Neural crest cell (in vitro differentiated cells): ENCODE data around the gene BTNL3. TPM values are rescaled to one million over a fixed set of nuclear protein-coding genes. Genes with fewer than 3 reads are reported as not detected.

Source experiments
- DNase-seq: peaks from one replicate; pipeline ENCODE4 v3.0.0; 2021; ENCODE audit warnings: low read depth, mixed read lengths, low spot score
- H3K27ac Mint-ChIP-seq: one replicate; pipeline ENCODE4 v1.8.0; 2021; ENCODE audit warnings: mild to moderate bottlenecking, mixed read lengths; ENCODE audit not compliant: unreplicated experiment
- H3K27me3 Mint-ChIP-seq: 2 replicates; pipeline ENCODE4 v1.8.0; 2021; ENCODE audit warnings: low read depth, mild to moderate bottlenecking, mixed read lengths
- H3K36me3 Mint-ChIP-seq: 2 replicates; pipeline ENCODE4 v1.8.0; 2021; ENCODE audit warnings: low read depth, mild to moderate bottlenecking, mixed read lengths
- H3K4me1 Mint-ChIP-seq: 2 replicates; pipeline ENCODE4 v1.8.0; 2021; ENCODE audit warnings: mixed read lengths
- H3K4me3 Mint-ChIP-seq: one replicate; pipeline ENCODE4 v1.8.0; 2021; ENCODE audit warnings: mild to moderate bottlenecking, mixed read lengths
- H3K9me3 Mint-ChIP-seq: 2 replicates; pipeline ENCODE4 v1.8.0; 2021; ENCODE audit warnings: mixed read lengths
- CTCF ChIP-seq: fragments of 200-600 bp; sonication (generic); conservative IDR thresholded peaks from 2 replicates; pipeline ENCODE4 v1.5.0; 2021; ENCODE audit warnings: antibody characterized with exemption, mild to moderate bottlenecking
- total RNA-seq: library from RNA; stranded (reverse); gene quantifications from 2 replicates; pipeline ENCODE4 v1.2.1, GENCODE V29; 2021

Gene BTNL3
- total RNA-seq, 1 donor from 2014 or later = not detected

GRCh38 chr5:180977852-180978251, 10.8 kb upstream of the BTNL3 start:
- H3K4me3 Mint-ChIP-seq = no peak overlapping the region
- H3K9me3 Mint-ChIP-seq = no peaks in the 10 kb centered on the region
- H3K4me1 Mint-ChIP-seq = no peaks in the 10 kb centered on the region
- DNase-seq = no peak
- no peak for TF ChIP-seq CTCF
- H3K27ac Mint-ChIP-seq = no peak overlapping the region
- no peaks in the 10 kb centered on the region for H3K36me3 Mint-ChIP-seq
- no peaks in the 10 kb centered on the region for H3K27me3 Mint-ChIP-seq

DNA sequence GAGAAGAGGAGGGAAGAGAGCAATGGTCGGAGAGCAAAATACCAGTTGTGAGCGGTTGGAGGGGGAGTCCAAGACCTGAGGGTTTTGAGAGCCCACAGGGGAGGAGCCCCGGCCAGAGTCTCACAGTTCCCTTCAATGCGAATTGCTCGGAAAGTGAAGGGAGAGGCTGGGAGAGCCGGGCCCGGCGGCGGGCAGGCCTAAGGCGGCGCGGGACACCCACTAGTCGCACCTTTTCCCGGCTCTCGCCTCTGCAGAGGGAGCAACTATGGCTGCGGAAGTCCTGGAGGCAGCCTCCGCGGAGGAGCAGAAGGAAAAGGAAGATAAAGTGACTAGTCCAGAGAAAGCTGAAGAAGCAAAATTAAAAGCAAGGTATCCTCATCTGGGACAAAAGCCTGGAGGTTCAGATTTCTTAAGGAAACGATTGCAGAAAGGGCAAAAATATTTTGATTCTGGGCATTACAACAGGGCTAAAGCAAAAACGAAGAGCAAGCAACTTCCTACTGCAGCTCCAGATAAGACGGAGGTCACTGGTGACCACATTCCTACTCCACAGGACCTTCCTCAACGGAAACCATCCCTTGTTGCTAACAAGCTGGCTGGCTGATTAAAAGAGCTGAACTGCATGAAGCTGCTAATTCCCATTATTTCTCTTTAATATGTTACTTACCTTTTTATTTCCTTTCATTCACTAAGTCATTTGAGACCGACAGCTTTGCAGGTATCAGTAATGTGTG, 6.5 kb upstream of the BTNL3 start:
- Mint-ChIP-seq H3K4me1 (no peaks in the 10 kb centered on the region), H3K36me3 (no peaks in the 10 kb centered on the region), H3K4me3 (no peak overlapping the region), H3K27ac (no peak overlapping the region), H3K27me3 (peaks cover 3% of the 10 kb centered on the region), H3K9me3 (no peaks in the 10 kb centered on the region)
- DNase-seq = no peak
- no peak for TF ChIP-seq CTCF

- no peaks in the 10 kb centered on the region for H3K9me3 Mint-ChIP-seq
- H3K4me1 Mint-ChIP-seq = no peaks in the 10 kb centered on the region
- no peak overlapping the region for H3K27ac Mint-ChIP-seq
- H3K36me3 Mint-ChIP-seq = no peaks in the 10 kb centered on the region
- peaks cover 10% of the 10 kb centered on the region for H3K27me3 Mint-ChIP-seq
- DNase-seq = no peak
- TF ChIP-seq CTCF = no peak
- no peak overlapping the region for H3K4me3 Mint-ChIP-seq
Observed at GRCh38 chr5:180988016-180988415, 630 bp upstream of the BTNL3 start.

- no peak overlapping the region for H3K4me3 Mint-ChIP-seq
- no peaks in the 10 kb centered on the region for H3K36me3 Mint-ChIP-seq
- no peaks in the 10 kb centered on the region for H3K9me3 Mint-ChIP-seq
- H3K4me1 Mint-ChIP-seq = no peaks in the 10 kb centered on the region
- TF ChIP-seq CTCF = no peak
- no peak overlapping the region for H3K27ac Mint-ChIP-seq
- DNase-seq = no peak
- peaks cover 9% of the 10 kb centered on the region for H3K27me3 Mint-ChIP-seq
Observed at GRCh38 chr5:180990086-180990881, 1.6 kb downstream of the BTNL3 start.

- Mint-ChIP-seq H3K27me3 (peaks cover 8% of the 10 kb centered on the region), H3K9me3 (no peaks in the 10 kb centered on the region), H3K4me3 (no peak overlapping the region), H3K27ac (no peak overlapping the region), H3K36me3 (no peaks in the 10 kb centered on the region), H3K4me1 (no peaks in the 10 kb centered on the region)
- no peak for DNase-seq
- no peak for TF ChIP-seq CTCF
Observed at GRCh38 chr5:180990882-180991242, 2.2 kb downstream of the BTNL3 start.
